ENCODE results near the gene MLIP. TPM values are rescaled to one million over a fixed set of nuclear protein-coding genes. Genes with fewer than 3 reads are reported as not detected.

Gene MLIP
- total RNA-seq, 2 experiments from 2014 or later = not detected

DNA sequence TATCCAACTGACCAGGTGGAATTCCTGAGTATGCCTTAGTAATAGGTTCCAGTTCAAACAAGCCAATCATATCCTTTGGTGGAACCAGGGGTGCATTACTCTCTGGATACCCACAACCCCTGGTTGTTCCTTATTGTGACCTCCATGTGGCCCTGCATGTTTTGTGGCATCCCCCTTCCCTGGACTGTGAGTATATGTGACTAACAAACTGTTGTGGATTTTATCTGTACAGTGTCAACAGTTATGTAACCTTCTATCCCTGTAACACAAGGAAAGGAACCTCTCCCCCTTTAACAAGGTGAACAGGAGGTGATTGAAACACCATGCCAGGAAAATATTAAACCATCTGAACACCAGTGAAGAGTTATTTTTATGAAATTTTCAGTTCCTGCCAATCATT lies 46.2 kb downstream of the MLIP start:
- no TSS peak for BruUV-seq (replicated peaks)

DNA sequence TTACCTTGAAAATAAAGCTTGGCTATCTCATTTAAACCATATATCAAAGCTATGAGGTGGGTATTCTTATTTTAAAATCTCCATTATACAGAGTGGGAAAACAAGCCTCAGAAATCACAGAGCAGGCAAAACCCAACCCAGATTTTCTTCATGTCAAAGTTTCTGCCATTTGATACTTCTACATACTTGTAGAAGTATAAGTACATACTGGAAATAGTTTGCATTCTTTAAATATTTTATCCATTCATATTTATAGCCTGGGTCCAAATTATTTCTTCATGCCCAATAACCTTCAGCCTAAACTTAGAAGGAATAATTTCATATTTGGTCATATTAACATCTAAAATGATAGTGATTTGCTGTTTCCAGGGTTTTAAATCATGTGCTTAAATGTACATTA lies 61.8 kb downstream of the MLIP start:
- intact Hi-C loops (cut with micrococcal nuclease; ENCODE audit: unreplicated experiment) = no loop called here
- Histone ChIP-seq H3K4me2 (ENCODE audit: low read length) (no peak overlapping the region), H2AFZ (ENCODE audit: low read length) (no peak overlapping the region), H3K36me3 (ENCODE audit: insufficient read depth, low read length) (no peaks in the 10 kb centered on the region), H3K9me3 (ENCODE audit: low read length) (no peaks in the 10 kb centered on the region), H3K9me2 (ENCODE audit: insufficient read depth, low read length) (no peaks in the 10 kb centered on the region), H3K4me1 (ENCODE audit: insufficient read depth, low read length, poor library complexity, severe bottlenecking) (no peaks in the 10 kb centered on the region), H4K20me1 (ENCODE audit: insufficient read depth, low read length) (no peaks in the 10 kb centered on the region), H3K27ac (ENCODE audit: low read depth, low read length, poor library complexity, severe bottlenecking) (no peak overlapping the region), H3K79me2 (ENCODE audit: insufficient read depth, low read depth, low read length) (no peaks in the 10 kb centered on the region), H3K4me3 (ENCODE audit: low read depth, low read length, poor library complexity, severe bottlenecking) (no peak overlapping the region)
- POLR2A ChIA-PET = interaction anchor here (0.6 kb wide), 2 partner anchors 366 to 771 kb away, joined by 3 read pairs; no protein-coding TSS in a partner anchor
- no peak for DNase-seq (ENCODE audit: low spot score)
- CTCF ChIA-PET (ENCODE audit: unreplicated experiment) = no interaction called here
- TF ChIP-seq, protein P1, sequence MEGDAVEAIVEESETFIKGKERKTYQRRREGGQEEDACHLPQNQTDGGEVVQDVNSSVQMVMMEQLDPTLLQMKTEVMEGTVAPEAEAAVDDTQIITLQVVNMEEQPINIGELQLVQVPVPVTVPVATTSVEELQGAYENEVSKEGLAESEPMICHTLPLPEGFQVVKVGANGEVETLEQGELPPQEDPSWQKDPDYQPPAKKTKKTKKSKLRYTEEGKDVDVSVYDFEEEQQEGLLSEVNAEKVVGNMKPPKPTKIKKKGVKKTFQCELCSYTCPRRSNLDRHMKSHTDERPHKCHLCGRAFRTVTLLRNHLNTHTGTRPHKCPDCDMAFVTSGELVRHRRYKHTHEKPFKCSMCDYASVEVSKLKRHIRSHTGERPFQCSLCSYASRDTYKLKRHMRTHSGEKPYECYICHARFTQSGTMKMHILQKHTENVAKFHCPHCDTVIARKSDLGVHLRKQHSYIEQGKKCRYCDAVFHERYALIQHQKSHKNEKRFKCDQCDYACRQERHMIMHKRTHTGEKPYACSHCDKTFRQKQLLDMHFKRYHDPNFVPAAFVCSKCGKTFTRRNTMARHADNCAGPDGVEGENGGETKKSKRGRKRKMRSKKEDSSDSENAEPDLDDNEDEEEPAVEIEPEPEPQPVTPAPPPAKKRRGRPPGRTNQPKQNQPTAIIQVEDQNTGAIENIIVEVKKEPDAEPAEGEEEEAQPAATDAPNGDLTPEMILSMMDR (conservative IDR thresholded peaks at IDR 0.05; ENCODE audit: low read length) = no peak
- TF ChIP-seq EZH2phosphoT487 (IDR thresholded peaks at IDR 0.05; ENCODE audit: borderline replicate concordance, low read depth, low read length) = no peak
- no TSS peak for BruUV-seq (replicated peaks)

More for the DNA sequence above, 46.2 kb downstream of the MLIP start:
- Histone ChIP-seq H3K4me3 (ENCODE audit: low read depth, low read length, poor library complexity, severe bottlenecking) (no peak overlapping the region), H3K27ac (ENCODE audit: low read depth, low read length, poor library complexity, severe bottlenecking) (no peak overlapping the region), H3K4me1 (ENCODE audit: insufficient read depth, low read length, poor library complexity, severe bottlenecking) (no peaks in the 10 kb centered on the region), H3K9me3 (ENCODE audit: low read length) (no peaks in the 10 kb centered on the region), H3K79me2 (ENCODE audit: insufficient read depth, low read depth, low read length) (no peaks in the 10 kb centered on the region), H4K20me1 (ENCODE audit: insufficient read depth, low read length) (no peaks in the 10 kb centered on the region), H2AFZ (ENCODE audit: low read length) (no peak overlapping the region), H3K36me3 (ENCODE audit: insufficient read depth, low read length) (no peaks in the 10 kb centered on the region), H3K9me2 (ENCODE audit: insufficient read depth, low read length) (no peaks in the 10 kb centered on the region), H3K4me2 (ENCODE audit: low read length) (no peak overlapping the region)
- intact Hi-C loops (cut with micrococcal nuclease; ENCODE audit: unreplicated experiment) = no loop called here
- ChIA-PET CTCF (ENCODE audit: unreplicated experiment) (no interaction called here), POLR2A (no interaction called here)
- TF ChIP-seq EZH2phosphoT487 (IDR thresholded peaks at IDR 0.05; ENCODE audit: borderline replicate concordance, low read depth, low read length) = no peak
- TF ChIP-seq, protein P1 (conservative IDR thresholded peaks at IDR 0.05; ENCODE audit: low read length) = no peak
- no peak for DNase-seq (ENCODE audit: low spot score)

GRCh38 chr6:54179152-54179551 lies 67.9 kb downstream of the MLIP start:
- no peak for DNase-seq (ENCODE audit: low spot score)
- Histone ChIP-seq H3K36me3 (ENCODE audit: insufficient read depth, low read length) (no peaks in the 10 kb centered on the region), H3K4me3 (ENCODE audit: low read depth, low read length, poor library complexity, severe bottlenecking) (no peak overlapping the region), H2AFZ (ENCODE audit: low read length) (no peak overlapping the region), H3K9me3 (ENCODE audit: low read length) (no peaks in the 10 kb centered on the region), H3K4me2 (ENCODE audit: low read length) (no peak overlapping the region), H4K20me1 (ENCODE audit: insufficient read depth, low read length) (no peaks in the 10 kb centered on the region), H3K4me1 (ENCODE audit: insufficient read depth, low read length, poor library complexity, severe bottlenecking) (no peaks in the 10 kb centered on the region), H3K27ac (ENCODE audit: low read depth, low read length, poor library complexity, severe bottlenecking) (no peak overlapping the region), H3K79me2 (ENCODE audit: insufficient read depth, low read depth, low read length) (no peaks in the 10 kb centered on the region), H3K9me2 (ENCODE audit: insufficient read depth, low read length) (no peaks in the 10 kb centered on the region)
- TF ChIP-seq EZH2phosphoT487 (IDR thresholded peaks at IDR 0.05; ENCODE audit: borderline replicate concordance, low read depth, low read length) = no peak
- TF ChIP-seq, protein P1 (conservative IDR thresholded peaks at IDR 0.05; ENCODE audit: low read length) = no peak
- intact Hi-C loops (cut with micrococcal nuclease; ENCODE audit: unreplicated experiment) = no loop called here
- CTCF ChIA-PET (ENCODE audit: unreplicated experiment) = no interaction called here
- POLR2A ChIA-PET = interaction anchor here (0.7 kb wide), 1 partner anchor 1861 kb away, joined by 3 read pairs; no protein-coding TSS in a partner anchor
- no TSS peak for BruUV-seq (replicated peaks)
